Lower leg skin (tissue), 3 donors: Measurements from ENCODE around the gene HYDIN.

Experiments used
- CTCF ChIP-seq, 3 donors: fragments of 450-650 bp; IDR thresholded peaks; one replicate each; pipeline ENCODE4 v1.5.1; 2016; ENCODE audit warnings: antibody characterized with exemption in 3 of 3, mild to moderate bottlenecking in 3 of 3, moderate library complexity in 2 of 3
- POLR2A ChIP-seq, 2 donors: fragments of 450-650 bp; IDR thresholded peaks; one replicate each; pipeline ENCODE4 v1.6.1; 2016 to 2017; ENCODE audit warnings: antibody characterized with exemption in 2 of 2, mild to moderate bottlenecking in 1 of 2, moderate library complexity in 1 of 2

GRCh38 chr16:70778901-70779309, 451.6 kb downstream of the HYDIN start:
- TF ChIP-seq CTCF (IDR thresholded peaks at IDR 0.05) (no peak), POLR2A (IDR thresholded peaks at IDR 0.05) (no peak)
